ENCODE results near the gene GNG8.

DNA sequence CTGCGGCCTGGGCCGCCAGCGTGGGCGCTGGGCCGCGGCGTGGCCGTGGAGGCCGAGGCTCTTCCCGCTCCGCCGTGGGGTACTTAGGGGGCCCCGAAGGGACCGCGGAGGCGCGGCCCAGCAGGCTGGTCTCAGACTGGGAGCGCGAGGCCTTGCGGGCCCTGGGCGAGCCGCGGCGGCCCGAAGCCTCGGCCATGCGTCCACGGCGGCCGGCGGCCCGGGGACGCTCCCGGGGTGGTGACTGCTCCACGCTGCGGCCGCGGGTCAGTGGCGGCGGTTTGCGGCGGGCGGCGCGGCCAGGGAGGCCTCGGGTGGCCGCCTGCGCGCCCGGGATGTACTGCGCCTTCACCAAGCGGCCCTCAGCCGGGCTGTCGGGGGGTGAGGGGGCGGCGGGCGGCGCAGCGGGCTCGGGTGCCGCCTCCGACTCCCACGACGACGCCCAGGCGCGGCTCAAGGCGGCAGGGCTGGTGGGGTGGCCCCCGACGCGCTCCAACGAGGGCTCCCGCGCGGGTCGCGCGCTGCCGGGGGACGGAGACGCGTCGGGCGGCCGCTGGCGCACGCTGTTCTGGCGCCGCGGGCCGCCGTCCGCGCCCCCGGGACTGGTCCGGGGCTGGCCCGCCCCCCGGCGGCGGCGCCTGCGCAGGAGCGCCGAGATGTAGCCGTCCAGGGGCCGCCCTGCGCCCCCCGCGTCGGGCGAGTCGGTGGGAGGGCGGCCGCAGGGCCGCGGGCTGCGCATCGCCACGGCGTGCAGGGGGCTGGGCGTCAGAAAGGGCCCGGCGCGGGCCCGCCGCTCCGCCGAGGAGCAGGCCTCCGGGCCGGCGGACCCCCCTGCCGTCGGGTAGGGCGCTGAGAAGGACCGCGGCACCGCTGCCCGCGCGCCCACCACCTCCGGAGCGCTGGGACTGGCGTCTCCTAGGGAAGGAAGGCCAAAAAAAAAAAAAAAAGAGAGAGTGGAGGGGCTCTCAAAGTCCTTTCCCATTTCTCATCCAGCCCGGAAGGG, 13.3 kb upstream of the GNG8 start:
- TF ChIP-seq EP300 (IDR thresholded peaks at IDR 0.05): no peak
- TF ChIP-seq, protein P1, sequence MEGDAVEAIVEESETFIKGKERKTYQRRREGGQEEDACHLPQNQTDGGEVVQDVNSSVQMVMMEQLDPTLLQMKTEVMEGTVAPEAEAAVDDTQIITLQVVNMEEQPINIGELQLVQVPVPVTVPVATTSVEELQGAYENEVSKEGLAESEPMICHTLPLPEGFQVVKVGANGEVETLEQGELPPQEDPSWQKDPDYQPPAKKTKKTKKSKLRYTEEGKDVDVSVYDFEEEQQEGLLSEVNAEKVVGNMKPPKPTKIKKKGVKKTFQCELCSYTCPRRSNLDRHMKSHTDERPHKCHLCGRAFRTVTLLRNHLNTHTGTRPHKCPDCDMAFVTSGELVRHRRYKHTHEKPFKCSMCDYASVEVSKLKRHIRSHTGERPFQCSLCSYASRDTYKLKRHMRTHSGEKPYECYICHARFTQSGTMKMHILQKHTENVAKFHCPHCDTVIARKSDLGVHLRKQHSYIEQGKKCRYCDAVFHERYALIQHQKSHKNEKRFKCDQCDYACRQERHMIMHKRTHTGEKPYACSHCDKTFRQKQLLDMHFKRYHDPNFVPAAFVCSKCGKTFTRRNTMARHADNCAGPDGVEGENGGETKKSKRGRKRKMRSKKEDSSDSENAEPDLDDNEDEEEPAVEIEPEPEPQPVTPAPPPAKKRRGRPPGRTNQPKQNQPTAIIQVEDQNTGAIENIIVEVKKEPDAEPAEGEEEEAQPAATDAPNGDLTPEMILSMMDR (IDR thresholded peaks at IDR 0.05): no peak
